Tongue (tissue), 2 donors: ENCODE data around the gene SAMD8. TPM values are rescaled to one million over a fixed set of nuclear protein-coding genes. Genes with fewer than 3 reads are reported as not detected.

Experiments used
- DNase-seq: peaks from one replicate; pipeline ENCODE4 v3.0.0-alpha.2; 2015
- total RNA-seq: library from RNA; depleted of rRNA; stranded (reverse); fragments of >200 nt; gene quantifications from one replicate; pipeline ENCODE4 v1.2.3, GENCODE V29; 2014

The SAMD8 gene
- total RNA-seq: 45.6 TPM

- DNase-seq: peak; percentile 98
Measured at GRCh38 chr10:75111365-75111906, at the start of gene SAMD8. Gene SAMD8 (plus strand): TSS chr10:75111656. CDS start chr10:75150529, 38,873 bp downstream.

- peak; percentile 25 for DNase-seq
Measured at GRCh38 chr10:75061709-75062505, 49.5 kb upstream of the SAMD8 start.

- DNase-seq: peak; percentile 80
Measured at GRCh38 chr10:75062506-75063299, 48.8 kb upstream of the SAMD8 start.

- DNase-seq: no peak
Measured at GRCh38 chr10:75063461-75064230, 47.8 kb upstream of the SAMD8 start.

- no peak for DNase-seq
Measured at GRCh38 chr10:75065076-75065475, 46.4 kb upstream of the SAMD8 start.

- DNase-seq: no peak
Measured at GRCh38 chr10:75066271-75066670, 45.2 kb upstream of the SAMD8 start.

- DNase-seq: no peak
Measured at GRCh38 chr10:75067272-75067671, 44.2 kb upstream of the SAMD8 start.

GRCh38 chr10:75068523-75068922 lies 42.9 kb upstream of the SAMD8 start:
- DNase-seq: peak; percentile 24

GRCh38 chr10:75070476-75070875 lies 41.0 kb upstream of the SAMD8 start:
- peak; percentile 24 for DNase-seq

GRCh38 chr10:75070961-75071428 lies 40.5 kb upstream of the SAMD8 start:
- DNase-seq: peak; percentile 51

GRCh38 chr10:75071756-75072155 lies 39.7 kb upstream of the SAMD8 start:
- peak; percentile 35 for DNase-seq

- no peak for DNase-seq
Measured at GRCh38 chr10:75072727-75073126, 38.7 kb upstream of the SAMD8 start.

GRCh38 chr10:75073442-75073841 lies 38.0 kb upstream of the SAMD8 start:
- no peak for DNase-seq

- no peak for DNase-seq
Measured at GRCh38 chr10:75074711-75075445, 36.6 kb upstream of the SAMD8 start.

GRCh38 chr10:75076348-75076747 lies 35.1 kb upstream of the SAMD8 start:
- no peak for DNase-seq

GRCh38 chr10:75079436-75080083 lies 31.9 kb upstream of the SAMD8 start:
- DNase-seq: no peak

- DNase-seq: no peak
Measured at GRCh38 chr10:75080554-75080953, 30.9 kb upstream of the SAMD8 start.

- DNase-seq: no peak
Measured at GRCh38 chr10:75081379-75081778, 30.1 kb upstream of the SAMD8 start.

GRCh38 chr10:75083972-75084833 lies 27.3 kb upstream of the SAMD8 start:
- peak; percentile 37 for DNase-seq

GRCh38 chr10:75084834-75085384 lies 26.5 kb upstream of the SAMD8 start:
- no peak for DNase-seq
